ENCODE results near the gene ZNF638. TPM values are rescaled to one million over a fixed set of nuclear protein-coding genes. Genes with fewer than 3 reads are reported as not detected.

Gene ZNF638
- total RNA-seq, 1 experiment from 2014 or later = 109 TPM

DNA sequence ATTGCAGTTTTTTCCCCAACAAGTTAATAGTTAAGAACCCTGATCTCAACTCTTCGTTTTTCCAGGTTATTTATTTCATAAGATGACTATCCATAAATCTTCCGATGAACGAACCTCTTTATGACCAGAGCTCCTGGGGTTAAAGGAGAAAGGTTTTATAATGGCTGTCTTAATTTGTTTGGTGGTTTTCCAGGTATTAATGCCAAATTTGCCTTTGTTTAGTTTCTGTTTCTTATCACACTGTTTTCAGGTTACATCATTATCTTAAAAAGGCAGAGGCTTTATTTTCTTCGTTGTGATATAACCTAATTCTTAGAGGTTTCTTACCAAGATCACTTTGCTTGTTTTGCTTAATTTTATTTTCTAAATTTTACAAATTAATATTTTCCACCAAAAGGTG lies 10.1 kb downstream of the ZNF638 start:
- no peak overlapping the region for H3K4me3 Mint-ChIP-seq
- H3K27ac Mint-ChIP-seq = no peak overlapping the region
- DNase-seq (ENCODE audit: low spot score) = no peak
- no peaks in the 10 kb centered on the region for H3K27me3 Mint-ChIP-seq (ENCODE audit: low read depth)
- ChIA-PET POLR2A (no interaction called here), CTCF (interaction anchor here (0.9 kb wide), 1 partner anchor 9 kb away, joined by 4 read pairs; the partner anchor contains the start of gene ZNF638)
- peaks cover 36% of the 10 kb centered on the region for H3K4me1 Mint-ChIP-seq
- TF ChIP-seq ZNF671 (CRISPR knock-in tag; IDR thresholded peaks at IDR 0.05) (no peak), TP53 (CRISPR knock-in tag; IDR thresholded peaks at IDR 0.05) (no peak)
- TF ChIP-seq, protein P1, sequence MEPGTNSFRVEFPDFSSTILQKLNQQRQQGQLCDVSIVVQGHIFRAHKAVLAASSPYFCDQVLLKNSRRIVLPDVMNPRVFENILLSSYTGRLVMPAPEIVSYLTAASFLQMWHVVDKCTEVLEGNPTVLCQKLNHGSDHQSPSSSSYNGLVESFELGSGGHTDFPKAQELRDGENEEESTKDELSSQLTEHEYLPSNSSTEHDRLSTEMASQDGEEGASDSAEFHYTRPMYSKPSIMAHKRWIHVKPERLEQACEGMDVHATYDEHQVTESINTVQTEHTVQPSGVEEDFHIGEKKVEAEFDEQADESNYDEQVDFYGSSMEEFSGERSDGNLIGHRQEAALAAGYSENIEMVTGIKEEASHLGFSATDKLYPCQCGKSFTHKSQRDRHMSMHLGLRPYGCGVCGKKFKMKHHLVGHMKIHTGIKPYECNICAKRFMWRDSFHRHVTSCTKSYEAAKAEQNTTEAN (CRISPR knock-in tag; IDR thresholded peaks at IDR 0.05) = no peak
- TF ChIP-seq, protein P2, sequence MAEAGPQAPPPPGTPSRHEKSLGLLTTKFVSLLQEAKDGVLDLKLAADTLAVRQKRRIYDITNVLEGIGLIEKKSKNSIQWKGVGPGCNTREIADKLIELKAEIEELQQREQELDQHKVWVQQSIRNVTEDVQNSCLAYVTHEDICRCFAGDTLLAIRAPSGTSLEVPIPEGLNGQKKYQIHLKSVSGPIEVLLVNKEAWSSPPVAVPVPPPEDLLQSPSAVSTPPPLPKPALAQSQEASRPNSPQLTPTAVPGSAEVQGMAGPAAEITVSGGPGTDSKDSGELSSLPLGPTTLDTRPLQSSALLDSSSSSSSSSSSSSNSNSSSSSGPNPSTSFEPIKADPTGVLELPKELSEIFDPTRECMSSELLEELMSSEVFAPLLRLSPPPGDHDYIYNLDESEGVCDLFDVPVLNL (CRISPR knock-in tag; IDR thresholded peaks at IDR 0.05; ENCODE audit: borderline replicate concordance, low read depth) = no peak
- TF ChIP-seq, protein P3, sequence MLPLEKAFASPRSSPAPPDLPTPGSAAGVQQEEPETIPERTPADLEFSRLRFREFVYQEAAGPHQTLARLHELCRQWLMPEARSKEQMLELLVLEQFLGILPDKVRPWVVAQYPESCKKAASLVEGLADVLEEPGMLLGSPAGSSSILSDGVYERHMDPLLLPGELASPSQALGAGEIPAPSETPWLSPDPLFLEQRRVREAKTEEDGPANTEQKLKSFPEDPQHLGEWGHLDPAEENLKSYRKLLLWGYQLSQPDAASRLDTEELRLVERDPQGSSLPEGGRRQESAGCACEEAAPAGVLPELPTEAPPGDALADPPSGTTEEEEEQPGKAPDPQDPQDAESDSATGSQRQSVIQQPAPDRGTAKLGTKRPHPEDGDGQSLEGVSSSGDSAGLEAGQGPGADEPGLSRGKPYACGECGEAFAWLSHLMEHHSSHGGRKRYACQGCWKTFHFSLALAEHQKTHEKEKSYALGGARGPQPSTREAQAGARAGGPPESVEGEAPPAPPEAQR (CRISPR knock-in tag; IDR thresholded peaks at IDR 0.05) = no peak
- no peak for ATAC-seq
- H3K36me3 Mint-ChIP-seq = no peaks in the 10 kb centered on the region
- no peaks in the 10 kb centered on the region for H3K9me3 Mint-ChIP-seq

DNA sequence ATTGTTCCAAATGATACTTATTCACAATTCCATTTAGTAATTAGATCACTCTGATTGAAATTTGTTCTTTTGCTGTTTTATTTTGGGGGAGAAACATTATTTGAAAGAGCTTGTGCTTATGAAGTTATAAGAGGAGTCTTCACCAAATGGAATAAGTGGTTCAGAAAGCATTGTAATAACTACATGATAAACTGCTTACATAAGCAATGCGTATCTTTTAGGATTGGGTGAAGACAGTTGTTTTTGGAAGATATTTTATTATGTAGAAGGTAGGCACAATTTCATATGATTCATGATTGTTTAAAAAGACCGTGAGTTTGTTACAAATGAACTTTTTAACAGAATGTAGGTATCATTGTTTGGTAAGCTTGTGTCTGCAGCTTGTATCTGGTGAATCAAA lies 14.5 kb downstream of the ZNF638 start:
- ChIA-PET CTCF (interaction anchor here (2.8 to 4.0 kb wide), 2 partner anchors 14 to 47 kb away, joined by 9 to 28 read pairs; partner anchors contain the start of gene ZNF638), POLR2A (no interaction called here)
- Mint-ChIP-seq H3K9me3 (no peaks in the 10 kb centered on the region), H3K36me3 (peaks cover 21% of the 10 kb centered on the region), H3K27ac (no peak overlapping the region), H3K4me1 (no peaks in the 10 kb centered on the region), H3K27me3 (ENCODE audit: low read depth) (no peaks in the 10 kb centered on the region), H3K4me3 (no peak overlapping the region)
- DNase-seq (ENCODE audit: low spot score) (no peak), ATAC-seq (no peak)
- TF ChIP-seq, protein P4, sequence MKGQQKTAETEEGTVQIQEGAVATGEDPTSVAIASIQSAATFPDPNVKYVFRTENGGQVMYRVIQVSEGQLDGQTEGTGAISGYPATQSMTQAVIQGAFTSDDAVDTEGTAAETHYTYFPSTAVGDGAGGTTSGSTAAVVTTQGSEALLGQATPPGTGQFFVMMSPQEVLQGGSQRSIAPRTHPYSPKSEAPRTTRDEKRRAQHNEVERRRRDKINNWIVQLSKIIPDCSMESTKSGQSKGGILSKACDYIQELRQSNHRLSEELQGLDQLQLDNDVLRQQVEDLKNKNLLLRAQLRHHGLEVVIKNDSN (CRISPR knock-in tag; IDR thresholded peaks at IDR 0.05) = no peak

DNA sequence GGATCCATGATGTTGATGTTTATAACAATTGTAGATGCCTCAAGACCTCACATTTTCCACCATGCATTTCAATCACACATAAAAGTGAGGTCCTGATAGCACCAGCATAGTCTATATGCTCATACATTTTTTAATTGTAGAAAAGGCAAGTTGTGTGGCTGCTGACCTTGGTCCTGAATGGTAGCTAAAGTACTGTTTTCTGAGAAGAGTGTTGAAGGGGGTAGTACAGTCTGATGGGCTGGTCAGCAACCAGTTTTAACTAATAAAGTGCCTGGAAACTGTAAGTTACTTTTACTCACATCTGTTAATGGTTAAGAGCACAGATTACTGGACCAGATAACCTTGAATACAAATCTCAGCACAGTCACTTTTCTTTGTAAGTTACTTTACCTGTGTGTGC lies 15.9 kb downstream of the ZNF638 start:
- ChIA-PET CTCF (interaction anchor here (2.8 kb wide), 1 partner anchor 16 kb away, joined by 9 read pairs; the partner anchor contains the start of gene ZNF638), POLR2A (no interaction called here)
- ATAC-seq (no peak), DNase-seq (ENCODE audit: low spot score) (no peak)
- TF ChIP-seq, protein P5, sequence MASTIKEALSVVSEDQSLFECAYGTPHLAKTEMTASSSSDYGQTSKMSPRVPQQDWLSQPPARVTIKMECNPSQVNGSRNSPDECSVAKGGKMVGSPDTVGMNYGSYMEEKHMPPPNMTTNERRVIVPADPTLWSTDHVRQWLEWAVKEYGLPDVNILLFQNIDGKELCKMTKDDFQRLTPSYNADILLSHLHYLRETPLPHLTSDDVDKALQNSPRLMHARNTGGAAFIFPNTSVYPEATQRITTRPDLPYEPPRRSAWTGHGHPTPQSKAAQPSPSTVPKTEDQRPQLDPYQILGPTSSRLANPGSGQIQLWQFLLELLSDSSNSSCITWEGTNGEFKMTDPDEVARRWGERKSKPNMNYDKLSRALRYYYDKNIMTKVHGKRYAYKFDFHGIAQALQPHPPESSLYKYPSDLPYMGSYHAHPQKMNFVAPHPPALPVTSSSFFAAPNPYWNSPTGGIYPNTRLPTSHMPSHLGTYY (CRISPR knock-in tag; IDR thresholded peaks at IDR 0.05) = no peak
- TF ChIP-seq, protein P4 (CRISPR knock-in tag; IDR thresholded peaks at IDR 0.05) = peak; percentile 23; the same call in 1 of the 2 replicates
- H3K4me3 Mint-ChIP-seq = no peak overlapping the region
- no peaks in the 10 kb centered on the region for H3K4me1 Mint-ChIP-seq
- no peak overlapping the region for H3K27ac Mint-ChIP-seq
- peaks cover 23% of the 10 kb centered on the region for H3K36me3 Mint-ChIP-seq
- no peaks in the 10 kb centered on the region for H3K9me3 Mint-ChIP-seq
- no peaks in the 10 kb centered on the region for H3K27me3 Mint-ChIP-seq (ENCODE audit: low read depth)

DNA sequence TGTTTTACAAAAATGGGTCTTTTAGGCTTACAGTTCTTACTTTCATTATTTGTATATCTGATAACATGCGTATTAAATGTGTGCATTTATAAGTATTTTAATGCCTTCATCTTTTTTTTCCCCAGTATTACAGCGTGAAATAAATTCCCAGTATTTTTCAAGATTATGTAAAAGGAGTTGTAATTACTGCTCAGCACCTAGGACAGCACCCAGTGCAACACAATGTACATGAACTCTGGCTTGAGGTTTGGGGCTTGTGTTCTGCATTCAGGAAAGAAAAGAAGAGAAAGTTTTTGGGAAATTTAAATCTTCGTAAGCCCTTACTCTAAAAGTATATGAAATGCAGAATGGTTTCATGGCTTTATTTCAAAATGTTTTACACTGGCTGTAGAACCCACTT lies 16.7 kb downstream of the ZNF638 start:
- Mint-ChIP-seq H3K27me3 (ENCODE audit: low read depth) (no peaks in the 10 kb centered on the region), H3K4me1 (no peaks in the 10 kb centered on the region), H3K4me3 (no peak overlapping the region), H3K36me3 (peaks cover 23% of the 10 kb centered on the region), H3K9me3 (no peaks in the 10 kb centered on the region), H3K27ac (no peak overlapping the region)
- TF ChIP-seq, protein P6, sequence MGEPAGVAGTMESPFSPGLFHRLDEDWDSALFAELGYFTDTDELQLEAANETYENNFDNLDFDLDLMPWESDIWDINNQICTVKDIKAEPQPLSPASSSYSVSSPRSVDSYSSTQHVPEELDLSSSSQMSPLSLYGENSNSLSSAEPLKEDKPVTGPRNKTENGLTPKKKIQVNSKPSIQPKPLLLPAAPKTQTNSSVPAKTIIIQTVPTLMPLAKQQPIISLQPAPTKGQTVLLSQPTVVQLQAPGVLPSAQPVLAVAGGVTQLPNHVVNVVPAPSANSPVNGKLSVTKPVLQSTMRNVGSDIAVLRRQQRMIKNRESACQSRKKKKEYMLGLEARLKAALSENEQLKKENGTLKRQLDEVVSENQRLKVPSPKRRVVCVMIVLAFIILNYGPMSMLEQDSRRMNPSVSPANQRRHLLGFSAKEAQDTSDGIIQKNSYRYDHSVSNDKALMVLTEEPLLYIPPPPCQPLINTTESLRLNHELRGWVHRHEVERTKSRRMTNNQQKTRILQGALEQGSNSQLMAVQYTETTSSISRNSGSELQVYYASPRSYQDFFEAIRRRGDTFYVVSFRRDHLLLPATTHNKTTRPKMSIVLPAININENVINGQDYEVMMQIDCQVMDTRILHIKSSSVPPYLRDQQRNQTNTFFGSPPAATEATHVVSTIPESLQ (CRISPR knock-in tag; IDR thresholded peaks at IDR 0.05) = no peak
- TF ChIP-seq, protein P7, sequence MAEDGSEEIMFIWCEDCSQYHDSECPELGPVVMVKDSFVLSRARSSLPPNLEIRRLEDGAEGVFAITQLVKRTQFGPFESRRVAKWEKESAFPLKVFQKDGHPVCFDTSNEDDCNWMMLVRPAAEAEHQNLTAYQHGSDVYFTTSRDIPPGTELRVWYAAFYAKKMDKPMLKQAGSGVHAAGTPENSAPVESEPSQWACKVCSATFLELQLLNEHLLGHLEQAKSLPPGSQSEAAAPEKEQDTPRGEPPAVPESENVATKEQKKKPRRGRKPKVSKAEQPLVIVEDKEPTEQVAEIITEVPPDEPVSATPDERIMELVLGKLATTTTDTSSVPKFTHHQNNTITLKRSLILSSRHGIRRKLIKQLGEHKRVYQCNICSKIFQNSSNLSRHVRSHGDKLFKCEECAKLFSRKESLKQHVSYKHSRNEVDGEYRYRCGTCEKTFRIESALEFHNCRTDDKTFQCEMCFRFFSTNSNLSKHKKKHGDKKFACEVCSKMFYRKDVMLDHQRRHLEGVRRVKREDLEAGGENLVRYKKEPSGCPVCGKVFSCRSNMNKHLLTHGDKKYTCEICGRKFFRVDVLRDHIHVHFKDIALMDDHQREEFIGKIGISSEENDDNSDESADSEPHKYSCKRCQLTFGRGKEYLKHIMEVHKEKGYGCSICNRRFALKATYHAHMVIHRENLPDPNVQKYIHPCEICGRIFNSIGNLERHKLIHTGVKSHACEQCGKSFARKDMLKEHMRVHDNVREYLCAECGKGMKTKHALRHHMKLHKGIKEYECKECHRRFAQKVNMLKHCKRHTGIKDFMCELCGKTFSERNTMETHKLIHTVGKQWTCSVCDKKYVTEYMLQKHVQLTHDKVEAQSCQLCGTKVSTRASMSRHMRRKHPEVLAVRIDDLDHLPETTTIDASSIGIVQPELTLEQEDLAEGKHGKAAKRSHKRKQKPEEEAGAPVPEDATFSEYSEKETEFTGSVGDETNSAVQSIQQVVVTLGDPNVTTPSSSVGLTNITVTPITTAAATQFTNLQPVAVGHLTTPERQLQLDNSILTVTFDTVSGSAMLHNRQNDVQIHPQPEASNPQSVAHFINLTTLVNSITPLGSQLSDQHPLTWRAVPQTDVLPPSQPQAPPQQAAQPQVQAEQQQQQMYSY (CRISPR knock-in tag; IDR thresholded peaks at IDR 0.05) = no peak
- ChIA-PET POLR2A (no interaction called here), CTCF (no interaction called here)
- no peak for DNase-seq (ENCODE audit: low spot score)
- no peak for ATAC-seq
